ENCODE results near the gene DLG1.

GRCh38 chr3:197000211-197000610 lies 298.2 kb downstream of the DLG1 start:
- TF ChIP-seq REST (IDR thresholded peaks at IDR 0.05) (no peak), CTCF (IDR thresholded peaks at IDR 0.05; ENCODE audit: low read depth, low read length, missing input control) (no peak), JUND (IDR thresholded peaks at IDR 0.05) (no peak), MAX (IDR thresholded peaks at IDR 0.05) (no peak), YY1 (IDR thresholded peaks at IDR 0.05) (no peak), ZBTB33 (IDR thresholded peaks at IDR 0.05) (no peak)

Measured in liver (tissue), 3 donors.